Lung (tissue), 12 donors: ENCODE measurements around the gene NUSAP1. TPM values are rescaled to one million over a fixed set of nuclear protein-coding genes. Genes with fewer than 3 reads are reported as not detected.
"Not testable (repeated sequence)": the region's sequence is repeated elsewhere in the genome, so short reads cannot be mapped to it uniquely, and the experiment has no call there.

Source experiments
- ATAC-seq: fragments of 200-7000 bp; cut with Tn5 transposase; one replicate; pipeline ENCODE4 v1.9.1; 2020; ENCODE audit warnings: moderate number of reproducible peaks; ENCODE audit not compliant: insufficient read depth, low FRiP score
- DNase-seq, 3 donors: peaks; one replicate each; pipeline ENCODE4 v3.0.0-alpha.2; 2013 to 2017
- H3K27ac ChIP-seq, 2 donors: one replicate each; pipeline ENCODE4 v1.5.1; 2013; ENCODE audit warnings: mild to moderate bottlenecking in 2 of 2, moderate library complexity in 2 of 2, control low read depth in 1 of 2, inconsistent platforms in 1 of 2, low read depth in 1 of 2, low read length in 1 of 2
- H3K27me3 ChIP-seq, 3 donors: one replicate each; pipeline ENCODE4 v1.5.1; 2013; ENCODE audit warnings: low read length in 2 of 3; ENCODE audit not compliant: control insufficient read depth in 3 of 3, insufficient read depth in 3 of 3
- H3K36me3 ChIP-seq, 4 donors: one replicate each; pipeline ENCODE4 v1.5.1; 2013; ENCODE audit warnings: low read length in 4 of 4, mild to moderate bottlenecking in 1 of 4, moderate library complexity in 1 of 4; ENCODE audit not compliant: control insufficient read depth in 4 of 4, insufficient read depth in 4 of 4
- H3K4me1 ChIP-seq, 5 donors: one replicate each; pipeline ENCODE4 v1.5.1; 2013; ENCODE audit warnings: low read length in 5 of 5, mild to moderate bottlenecking in 2 of 5, moderate library complexity in 1 of 5; ENCODE audit not compliant: control insufficient read depth in 5 of 5, insufficient read depth in 5 of 5
- H3K4me3 ChIP-seq: one replicate; pipeline ENCODE4 v1.5.1; 2013; ENCODE audit warnings: mild to moderate bottlenecking, control low read depth, moderate library complexity
- H3K9ac ChIP-seq, 2 donors: one replicate each; pipeline ENCODE4 v1.5.1; 2013; ENCODE audit warnings: low read length in 2 of 2, control low read depth in 1 of 2; ENCODE audit not compliant: insufficient read depth in 1 of 2
- H3K9me3 ChIP-seq, 4 donors: one replicate each; pipeline ENCODE4 v1.5.1; 2013; ENCODE audit warnings: low read length in 3 of 4, mild to moderate bottlenecking in 1 of 4, moderate library complexity in 1 of 4; ENCODE audit not compliant: control insufficient read depth in 4 of 4, insufficient read depth in 3 of 4
- WGBS, 2 donors: extraction: QIAGEN DNeasy Blood & Tissue Kit; methylation state at CpG; one replicate each; pipeline ENCODE4 v1.1.7; 2013; 5-methylcytosine and 5-hydroxymethylcytosine counted together
- polyA plus RNA-seq, 2 donors: library from polyadenylated mRNA; stranded (reverse); fragments of 200-250 nt; gene quantifications; one replicate each; pipeline ENCODE4 v1.2.1, GENCODE V29; 2013
- total RNA-seq, 2 donors: library from RNA; depleted of rRNA in 1 of 2; stranded (reverse); fragments of >200 nt in 1 of 2; gene quantifications; one replicate each; pipeline ENCODE4 v1.2.1, GENCODE V29; 2014 to 2021
- TF ChIP-seq, protein P1 (sequence below): IDR thresholded peaks from 2 replicates; pipeline ENCODE4 v1.5.1; 2012; ENCODE audit warnings: mild to moderate bottlenecking; ENCODE audit errors: control extremely low read depth, extremely low read depth
- donor health status: control.
- donor health status: control.
- donor health status: Bipolar disorder and iron deficiency.
- donor health status: healthy.
- donor health status: DM: yes; HTN: yes; CAD: no.

Gene NUSAP1
- total and polyA plus RNA-seq, 4 donors, result 3.7 to 24.1 (median 6.5) TPM

DNA sequence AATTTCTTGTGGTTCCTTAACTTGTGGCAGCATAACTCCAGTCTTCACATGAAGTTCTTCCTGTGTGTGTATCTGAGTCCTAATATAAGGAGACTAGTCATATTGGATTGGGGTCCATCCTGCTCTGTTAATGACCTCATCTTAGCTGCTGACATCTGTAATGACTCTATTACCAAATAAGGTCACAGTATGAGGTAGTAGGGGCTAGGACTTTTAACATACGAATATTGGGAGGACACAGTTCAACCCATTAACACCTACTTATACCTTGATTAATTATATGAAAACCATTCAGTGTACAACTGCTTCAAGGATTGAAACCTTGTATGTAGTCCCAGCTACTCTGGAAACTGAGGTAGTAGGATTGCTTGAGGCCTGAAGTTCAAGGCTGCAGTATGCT, 44.2 kb upstream of the NUSAP1 start:
- peaks cover 11 to 27% (median 16%) of the 10 kb centered on the region in 4 donors for H3K36me3 ChIP-seq
- no peak overlapping the region for H3K9ac ChIP-seq
- ATAC-seq (no peak), DNase-seq (no peak)
- 76 to 90% methylated on average over 1 of the region's 1 CpG for WGBS, 2 donors
- H3K4me1 ChIP-seq, result peaks cover 5 to 19% (median 6%) of the 10 kb centered on the region in 5 donors
- no peak overlapping the region for H3K4me3 ChIP-seq
- H3K27ac ChIP-seq, result no peak overlapping the region
- TF ChIP-seq, protein P1, sequence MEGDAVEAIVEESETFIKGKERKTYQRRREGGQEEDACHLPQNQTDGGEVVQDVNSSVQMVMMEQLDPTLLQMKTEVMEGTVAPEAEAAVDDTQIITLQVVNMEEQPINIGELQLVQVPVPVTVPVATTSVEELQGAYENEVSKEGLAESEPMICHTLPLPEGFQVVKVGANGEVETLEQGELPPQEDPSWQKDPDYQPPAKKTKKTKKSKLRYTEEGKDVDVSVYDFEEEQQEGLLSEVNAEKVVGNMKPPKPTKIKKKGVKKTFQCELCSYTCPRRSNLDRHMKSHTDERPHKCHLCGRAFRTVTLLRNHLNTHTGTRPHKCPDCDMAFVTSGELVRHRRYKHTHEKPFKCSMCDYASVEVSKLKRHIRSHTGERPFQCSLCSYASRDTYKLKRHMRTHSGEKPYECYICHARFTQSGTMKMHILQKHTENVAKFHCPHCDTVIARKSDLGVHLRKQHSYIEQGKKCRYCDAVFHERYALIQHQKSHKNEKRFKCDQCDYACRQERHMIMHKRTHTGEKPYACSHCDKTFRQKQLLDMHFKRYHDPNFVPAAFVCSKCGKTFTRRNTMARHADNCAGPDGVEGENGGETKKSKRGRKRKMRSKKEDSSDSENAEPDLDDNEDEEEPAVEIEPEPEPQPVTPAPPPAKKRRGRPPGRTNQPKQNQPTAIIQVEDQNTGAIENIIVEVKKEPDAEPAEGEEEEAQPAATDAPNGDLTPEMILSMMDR, result no peak
- no peaks in the 10 kb centered on the region for H3K27me3 ChIP-seq
- H3K9me3 ChIP-seq, result no peaks in the 10 kb centered on the region

DNA sequence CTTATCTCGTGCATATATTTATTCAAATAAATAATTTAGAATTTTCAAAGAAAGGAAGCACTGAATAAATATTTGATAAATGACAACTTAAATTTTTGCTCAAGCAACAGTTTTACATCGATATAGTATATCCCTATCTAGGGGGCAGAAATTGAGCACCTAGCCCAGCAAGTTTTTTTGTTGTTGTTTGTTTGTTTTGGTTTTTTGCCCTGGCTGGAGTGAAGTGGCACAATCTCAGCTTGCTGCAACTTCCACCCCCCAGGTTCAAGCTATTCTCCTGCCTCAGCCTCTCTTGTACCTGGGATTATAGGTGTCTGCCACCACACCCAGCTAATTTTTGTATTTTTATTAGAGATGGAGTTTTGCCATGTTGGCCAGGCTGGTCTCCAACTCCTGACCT, 42.7 kb upstream of the NUSAP1 start:
- TF ChIP-seq, protein P1, result no peak

DNA sequence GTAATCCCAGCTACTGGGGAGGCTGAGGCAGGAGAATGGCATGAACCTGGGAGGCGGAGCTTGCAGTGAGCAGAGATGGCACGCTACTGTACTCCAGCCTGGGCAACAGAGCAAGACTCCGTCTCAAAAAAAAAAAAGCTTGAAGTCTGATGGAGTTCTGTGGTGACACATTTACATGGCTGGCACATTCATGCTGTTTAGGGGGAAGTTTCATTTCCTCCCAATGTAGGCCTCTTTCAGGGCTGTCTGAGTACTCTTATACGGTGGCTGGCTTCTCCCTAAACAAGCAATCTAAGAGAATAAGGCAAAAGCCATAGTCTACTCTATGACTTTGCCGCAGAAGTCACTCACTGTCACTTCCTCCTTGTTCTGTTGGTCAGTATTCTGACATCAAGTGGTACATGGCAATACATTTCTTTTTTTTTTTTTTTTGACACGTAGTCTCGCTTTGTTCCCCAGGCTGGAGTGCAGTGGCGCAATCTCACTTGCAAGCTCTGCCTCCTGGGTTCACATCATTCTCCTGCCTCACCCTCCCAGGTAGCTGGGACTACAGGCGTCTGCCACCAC, 41.5 kb upstream of the NUSAP1 start:
- TF ChIP-seq, protein P1, result no peak
- ATAC-seq (no peak), DNase-seq (peak in 1 of 3 donors; percentile 5)
- Histone ChIP-seq H3K36me3 (peaks cover 12 to 23% (median 17%) of the 10 kb centered on the region in 4 donors), H3K9ac (no peak overlapping the region), H3K27ac (peak overlapping the region in 1 of 2 donors; percentile 40), H3K4me3 (no peak overlapping the region), H3K27me3 (no peaks in the 10 kb centered on the region), H3K4me1 (peaks cover 0 to 14% (median 0%) of the 10 kb centered on the region in 5 donors), H3K9me3 (no peaks in the 10 kb centered on the region)
- WGBS, 2 donors, result 50 to 72% methylated on average over 9 of the region's 9 CpGs

More for the DNA sequence above, 42.7 kb upstream of the NUSAP1 start:
- H3K9ac ChIP-seq, result no peak overlapping the region
- no peak overlapping the region for H3K27ac ChIP-seq
- no peaks in the 10 kb centered on the region for H3K9me3 ChIP-seq
- H3K27me3 ChIP-seq, result no peaks in the 10 kb centered on the region
- H3K4me3 ChIP-seq, result no peak overlapping the region
- H3K4me1 ChIP-seq, result peaks cover 5 to 19% (median 5%) of the 10 kb centered on the region in 5 donors
- WGBS, 2 donors, result 69 to 87% methylated on average over 2 of the region's 2 CpGs
- peaks cover 11 to 27% (median 19%) of the 10 kb centered on the region in 4 donors for H3K36me3 ChIP-seq
- DNase-seq, result no peak
- ATAC-seq, result no peak

DNA sequence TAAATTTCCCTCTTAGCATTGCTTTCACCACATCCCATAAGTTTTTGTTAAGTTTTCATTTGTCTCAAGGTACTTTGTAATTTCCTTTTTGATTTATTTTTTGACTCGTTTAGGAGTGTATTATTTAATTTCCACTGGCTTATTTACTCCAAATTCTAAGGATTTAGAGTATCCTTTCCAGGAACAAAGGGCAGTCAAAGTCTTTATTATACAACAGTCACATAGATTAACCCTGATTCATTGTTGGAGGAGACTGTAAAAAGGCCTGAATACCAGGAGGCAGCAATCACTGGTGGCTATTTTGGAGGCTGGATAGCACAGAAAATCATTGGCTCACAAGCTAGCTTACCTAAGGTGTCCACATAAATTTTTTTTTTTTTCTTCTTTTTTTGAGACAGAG, 40.2 kb upstream of the NUSAP1 start:
- WGBS, 2 donors, result 68 to 72% methylated on average over 1 of the region's 1 CpG
- Histone ChIP-seq H3K9me3 (no peaks in the 10 kb centered on the region), H3K27me3 (no peaks in the 10 kb centered on the region), H3K9ac (no peak overlapping the region), H3K27ac (no peak overlapping the region), H3K4me3 (no peak overlapping the region), H3K36me3 (peaks cover 7 to 17% (median 12%) of the 10 kb centered on the region in 4 donors), H3K4me1 (peaks cover 0 to 9% (median 0%) of the 10 kb centered on the region in 5 donors)
- ATAC-seq (no peak), DNase-seq (no peak)
- TF ChIP-seq, protein P1, result no peak

DNA sequence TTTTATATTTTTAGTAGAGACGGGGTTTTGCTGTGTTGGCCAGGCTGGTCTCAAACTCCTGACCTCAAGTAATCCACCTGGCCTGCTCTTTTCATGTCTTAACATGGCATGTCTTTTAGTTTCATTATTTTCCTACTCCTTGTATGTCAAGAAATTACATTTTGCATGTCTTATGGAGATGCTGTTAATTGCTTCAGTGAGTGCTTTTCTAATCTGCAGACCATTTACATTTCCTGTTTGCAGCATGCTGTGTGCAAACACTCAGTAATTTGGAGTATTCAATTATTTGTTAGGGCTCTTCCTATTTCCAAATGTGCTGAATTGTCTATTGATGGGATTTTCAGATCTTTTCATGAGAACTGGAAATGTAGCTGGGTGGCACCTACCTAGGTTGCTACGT, 31.5 kb upstream of the NUSAP1 start:
- not testable (repeated sequence) for H3K9me3 ChIP-seq

More for the DNA sequence above, 31.5 kb upstream of the NUSAP1 start:
- H3K27ac ChIP-seq, H3K36me3 ChIP-seq, H3K4me3 ChIP-seq, H3K9ac ChIP-seq, H3K4me1 ChIP-seq, DNase-seq, H3K27me3 ChIP-seq, ATAC-seq: not testable (repeated sequence)
- 91 to 95% methylated on average over 2 of the region's 2 CpGs for WGBS, 2 donors
